H1 (cell line): ENCODE measurements around the gene ORC3. TPM values are rescaled to one million over a fixed set of nuclear protein-coding genes. Genes with fewer than 3 reads are reported as not detected.
"Not testable (repeated sequence)": the region's sequence is repeated elsewhere in the genome, so short reads cannot be mapped to it uniquely, and the experiment has no call there.

Experiments used
- CTCF ChIA-PET: fragments of 300-600 bp; sonication (Branson Sonifier 250); formaldehyde crosslinking; loops from one replicate; lab custom pipeline; 2021; ENCODE audit not compliant: partially characterized antibody; lab: Charles Lee
- POLR2A ChIA-PET: fragments of 300-600 bp; sonication (Branson Sonifier 250); formaldehyde crosslinking; loops from one replicate; lab custom pipeline; 2021; ENCODE audit warnings: inconsistent platforms; ENCODE audit not compliant: partially characterized antibody; lab: Charles Lee
- DNase-seq, 2 experiments: peaks; one replicate each; pipeline versions ENCODE4 v3.0.0 to v3.0.0-alpha.2; 2010 to 2022; ENCODE audit warnings: low spot score in 2 of 2, low read depth in 1 of 2, mixed read lengths in 1 of 2
- FAIRE-seq: peaks from 2 replicates; lab custom pipeline; 2011; peaks lifted over from hg19 to GRCh38; lab: Jason Lieb, UNC
- H2AFZ ChIP-seq: 2 replicates; pipeline ENCODE4 v1.8.1; 2012; ENCODE audit warnings: low read length, inconsistent platforms
- H2AK5ac ChIP-seq: 2 replicates; pipeline ENCODE4 v1.6.1; 2013; ENCODE audit warnings: low read depth, low read length
- H2BK120ac ChIP-seq: replicated peaks from 2 replicates; pipeline ENCODE3; 2013; ENCODE audit warnings: low read depth, low read length, inconsistent platforms
- H2BK12ac ChIP-seq: 2 replicates; pipeline ENCODE4 v1.6.1; 2013; ENCODE audit warnings: low read depth, low read length
- H2BK15ac ChIP-seq: 2 replicates; pipeline ENCODE4 v1.6.1; 2013; ENCODE audit warnings: low read length
- H2BK20ac ChIP-seq: 2 replicates; pipeline ENCODE4 v1.6.1; 2013; ENCODE audit warnings: low read length
- H2BK5ac ChIP-seq: 2 replicates; pipeline ENCODE4 v1.6.1; 2013; ENCODE audit warnings: low read depth, low read length
- H3K14ac ChIP-seq: 2 replicates; pipeline ENCODE4 v1.6.1; 2013; ENCODE audit warnings: inconsistent platforms; ENCODE audit not compliant: insufficient read length
- H3K18ac ChIP-seq: 2 replicates; pipeline ENCODE4 v1.6.1; 2013; ENCODE audit warnings: low read length; ENCODE audit errors: extremely low read depth
- H3K23ac ChIP-seq: 2 replicates; pipeline ENCODE4 v1.6.1; 2013; ENCODE audit warnings: inconsistent platforms; ENCODE audit not compliant: insufficient read length
- H3K23me2 ChIP-seq: 2 replicates; pipeline ENCODE4 v1.6.1; 2013; ENCODE audit warnings: low read depth, low read length
- H3K27ac ChIP-seq: 2 replicates; pipeline ENCODE4 v1.6.1; 2011; ENCODE audit warnings: low read depth, low read length, inconsistent platforms
- H3K27me3 ChIP-seq, 4 experiments: replicated peaks in 1 of 4; 1 replicate in 1 of 4; 2 replicates in 3 of 4; pipeline versions ENCODE4 v1.6.1 to v1.8.1; 2011 to 2013; ENCODE audit warnings: low read length in 3 of 4, mild to moderate bottlenecking in 3 of 4, inconsistent platforms in 2 of 4, mixed read lengths in 2 of 4, moderate library complexity in 1 of 4; ENCODE audit not compliant: control insufficient read depth in 3 of 4, insufficient read depth in 3 of 4; ENCODE audit errors: extremely low read depth in 1 of 4
- H3K36me3 ChIP-seq, 4 experiments: 2 replicates each; pipeline versions ENCODE4 v1.6.1 to v1.8.1; 2011 to 2013; ENCODE audit warnings: mild to moderate bottlenecking in 4 of 4, low read length in 3 of 4, moderate library complexity in 2 of 4, control low read depth in 1 of 4, inconsistent platforms in 1 of 4; ENCODE audit not compliant: insufficient read depth in 4 of 4, control insufficient read depth in 2 of 4
- H3K4ac ChIP-seq: replicated peaks from 2 replicates; pipeline ENCODE3; 2013; ENCODE audit warnings: low read length, low read depth, mixed read lengths, inconsistent platforms; ENCODE audit not compliant: insufficient read length
- H3K4me1 ChIP-seq, 4 experiments: replicated peaks in 1 of 4; 1 replicate in 1 of 4; 2 replicates in 3 of 4; pipeline versions ENCODE4 v1.6.1 to v1.8.1; 2011 to 2013; ENCODE audit warnings: low read length in 3 of 4, inconsistent platforms in 2 of 4, mixed read lengths in 1 of 4; ENCODE audit not compliant: insufficient read depth in 4 of 4, control insufficient read depth in 3 of 4
- H3K4me2 ChIP-seq, 2 experiments: 2 replicates each; pipeline versions ENCODE4 v1.6.1 to v1.8.1; 2011 to 2013; ENCODE audit warnings: low read depth in 2 of 2, low read length in 2 of 2, control low read depth in 1 of 2, inconsistent platforms in 1 of 2, mild to moderate bottlenecking in 1 of 2; ENCODE audit not compliant: insufficient read depth in 1 of 2
- H3K4me3 ChIP-seq, 4 experiments: fragments of 200-600, 300-600 bp in 1 of 4; sonication (generic), shearing (Covaris generic), sonication (Bioruptor Twin) in 1 of 4; 2 replicates each; pipeline versions ENCODE4 v1.5.1 to v1.8.1; 2011 to 2016; ENCODE audit warnings: low read length in 4 of 4, low read depth in 3 of 4, control low read depth in 2 of 4, inconsistent platforms in 2 of 4, mild to moderate bottlenecking in 2 of 4, mixed read lengths in 1 of 4, moderate library complexity in 1 of 4; ENCODE audit not compliant: insufficient read depth in 2 of 4; ENCODE audit errors: extremely low read depth in 1 of 4
- H3K56ac ChIP-seq: replicated peaks from 2 replicates; pipeline ENCODE3; 2013; ENCODE audit warnings: low read depth, mild to moderate bottlenecking, mixed read lengths, low read length, inconsistent platforms; ENCODE audit not compliant: insufficient read length
- H3K79me1 ChIP-seq: 2 replicates; pipeline ENCODE4 v1.6.1; 2013; ENCODE audit warnings: low read depth, low read length, control low read depth
- H3K79me2 ChIP-seq, 2 experiments: 2 replicates each; pipeline versions ENCODE4 v1.6.1 to v1.8.1; 2012 to 2013; ENCODE audit warnings: low read length in 2 of 2, mild to moderate bottlenecking in 2 of 2, inconsistent platforms in 1 of 2; ENCODE audit not compliant: insufficient read depth in 2 of 2, control insufficient read depth in 1 of 2
- H3K9ac ChIP-seq, 4 experiments: replicated peaks in 1 of 4; 1 replicate in 1 of 4; 2 replicates in 3 of 4; pipeline versions ENCODE4 v1.6.1 to v1.8.1; 2011 to 2013; ENCODE audit warnings: low read depth in 3 of 4, low read length in 3 of 4, control low read depth in 2 of 4, mild to moderate bottlenecking in 2 of 4, moderate library complexity in 2 of 4, inconsistent platforms in 1 of 4; ENCODE audit errors: extremely low read depth in 1 of 4
- H3K9me3 ChIP-seq, 2 experiments: 2 replicates each; pipeline versions ENCODE4 v1.6.1 to v1.8.1; 2012 to 2013; ENCODE audit warnings: mild to moderate bottlenecking in 2 of 2, moderate library complexity in 2 of 2, control low read depth in 1 of 2, inconsistent platforms in 1 of 2, low read depth in 1 of 2, low read length in 1 of 2, mixed read lengths in 1 of 2; ENCODE audit not compliant: insufficient read depth in 2 of 2
- H4K20me1 ChIP-seq, 2 experiments: replicated peaks in 1 of 2; 2 replicates each; pipeline versions ENCODE3 to v1.8.1; 2011 to 2013; ENCODE audit warnings: inconsistent platforms in 2 of 2, low read length in 2 of 2, mild to moderate bottlenecking in 1 of 2; ENCODE audit not compliant: insufficient read depth in 2 of 2, control insufficient read depth in 1 of 2
- H4K5ac ChIP-seq: 2 replicates; pipeline ENCODE4 v1.6.1; 2013; ENCODE audit warnings: low read length, low read depth, mixed read lengths, inconsistent platforms; ENCODE audit not compliant: insufficient read length
- H4K8ac ChIP-seq: 2 replicates; pipeline ENCODE4 v1.8.0; 2013; ENCODE audit warnings: mild to moderate bottlenecking, moderate library complexity, low read length, inconsistent platforms; ENCODE audit not compliant: insufficient read depth; ENCODE audit errors: extremely low read depth
- H4K91ac ChIP-seq: replicated peaks from 2 replicates; pipeline ENCODE3; 2013; ENCODE audit warnings: low read length, mixed read lengths, inconsistent platforms; ENCODE audit not compliant: insufficient read length
- KDM1A ChIP-seq: fragments of 200-600, 300-600 bp; sonication (generic); IDR thresholded peaks from 2 replicates; pipeline ENCODE4 v1.7.1; 2016; ENCODE audit warnings: mild to moderate bottlenecking, low read length, borderline replicate concordance
- WGBS, 2 experiments: shearing (Covaris generic) in 1 of 2; methylation state at CpG; one replicate each; pipeline versions ENCODE4 v1.1.6 to v1.1.7; 2013 to 2015; ENCODE audit warnings: low lambda C conversion rate in 2 of 2, mixed read lengths in 2 of 2, inconsistent platforms in 1 of 2, low coverage in 1 of 2, missing lambda C conversion rate in 1 of 2; ENCODE audit not compliant: insufficient replicate concordance in 2 of 2, insufficient coverage in 1 of 2, insufficient read length in 1 of 2; ENCODE audit errors: extremely low coverage in 1 of 2, missing lambda C conversion rate in 1 of 2; 5-methylcytosine and 5-hydroxymethylcytosine counted together
- polyA plus RNA-seq, 7 experiments: library from polyadenylated mRNA; depleted of rRNA in 3 of 7; stranded (reverse) in 5 of 7; unstranded in 2 of 7; fragments of >200 nt in 5 of 7; fragments of 200-250 nt in 2 of 7; gene quantifications; 1 replicate in 5 of 7; 2 replicates in 1 of 7; 4 replicates in 1 of 7; pipeline versions ENCODE4 v1.2.1 to v1.2.3, GENCODE V29; 2011 to 2013; ENCODE audit warnings: missing spikeins in 2 of 7, mixed read lengths in 2 of 7
- total RNA-seq: library from RNA; stranded (reverse); fragmentation: NEBNext Ultra II Directional; extraction: Animal tissue kit (Norgen Biotek cat#: 25700); gene quantifications from 2 replicates; pipeline ENCODE4 v1.2.1, GENCODE V29; 2021

The ORC3 gene
- total and polyA plus RNA-seq, 2 of the 8 experiments (the other 6 are each of a cell fraction or from before 2014, with no cell fraction given) = 35.9 to 60.9 TPM

DNA sequence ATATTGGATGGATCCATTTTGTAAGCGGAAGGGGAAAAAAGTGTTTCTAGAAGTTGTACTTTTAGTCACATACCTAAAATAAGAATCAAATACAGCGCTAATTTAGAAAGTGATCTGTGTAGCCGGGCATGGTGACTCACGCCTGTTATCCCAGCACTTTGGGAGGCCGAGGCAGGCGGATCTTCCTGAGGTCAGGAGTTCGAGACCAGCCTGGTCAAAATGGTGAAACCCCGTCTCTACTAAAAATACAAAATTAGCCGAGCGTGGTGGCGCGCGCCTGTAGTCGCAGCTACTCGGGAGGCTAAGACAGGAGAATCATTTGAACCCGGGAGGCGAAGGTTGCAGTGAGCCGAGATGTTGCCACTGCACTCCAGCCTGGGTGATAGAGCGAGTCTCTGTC is 113.1 kb downstream of the ORC3 start:
- H3K9ac ChIP-seq = peak overlapping the region in 1 of 4 experiments; percentile 48; a peak in 1 of 7 replicates
- CTCF ChIA-PET = interaction anchor here (1.3 kb wide), 1 partner anchor 12 kb away, joined by 4 read pairs; no protein-coding TSS in a partner anchor
- H3K27me3 ChIP-seq, H3K23me2 ChIP-seq, H2BK120ac ChIP-seq, H2BK5ac ChIP-seq, H3K4ac ChIP-seq, H3K9me3 ChIP-seq, H3K4me1 ChIP-seq, H3K36me3 ChIP-seq, H3K14ac ChIP-seq, H3K79me1 ChIP-seq, H2AK5ac ChIP-seq, H2BK20ac ChIP-seq, DNase-seq, H4K91ac ChIP-seq, H3K23ac ChIP-seq: not testable (repeated sequence)
- H2AFZ ChIP-seq = 0 out of 2 replicates have a peak overlapping the region, but pooled peaks have one; percentile 17
- peak overlapping the region; percentile 65; the same call in 1 of the 2 replicates for H3K27ac ChIP-seq
- peaks cover 33 to 40% of the 10 kb centered on the region in 2 experiments for H3K79me2 ChIP-seq
- H3K4me2 ChIP-seq = peak overlapping the region; percentile 58 to 69
- H4K20me1 ChIP-seq = peaks cover 12% of the 10 kb centered on the region in 2 experiments
- TF ChIP-seq KDM1A = peak; percentile 75
- TF ChIP-seq, all 59 proteins: peak for 1; not testable (repeated sequence) for 58
- H2BK12ac ChIP-seq, H4K8ac ChIP-seq, FAIRE-seq, H3K56ac ChIP-seq, H3K18ac ChIP-seq, H2BK15ac ChIP-seq: not testable (repeated sequence)
- POLR2A ChIA-PET = interaction anchor here (1.2 to 3.0 kb wide), 11 partner anchors 10 to 551 kb away, joined by 3 to 36 read pairs (median 8); no protein-coding TSS in a partner anchor
- H3K4me3 ChIP-seq = peak overlapping the region; percentile 6 to 99 (median 47); a peak in 7 of 8 replicates
- 81% methylated on average over 19 of the region's 19 CpGs; no CpG with 5 or more reads in 1 of the 2 experiments for WGBS, 2 experiments
- H4K5ac ChIP-seq = peak overlapping the region; percentile 95
